Effector memory CD4-positive, alpha-beta T cell (primary cell): ENCODE results near the gene C1orf159.
"Not testable (repeated sequence)": the region's sequence is repeated elsewhere in the genome, so short reads cannot be mapped to it uniquely, and the experiment has no call there.

Experiments used
- DNase-seq, 3 donors: peaks; one replicate each; pipeline ENCODE4 v3.0.0-alpha.2; 2020
- H3K27ac ChIP-seq: 2 replicates; pipeline ENCODE4 v1.7.0; 2013; ENCODE audit warnings: mild to moderate bottlenecking, low read length, moderate library complexity; ENCODE audit not compliant: insufficient read depth, poor library complexity, severe bottlenecking
- H3K27me3 ChIP-seq: replicated peaks from 2 replicates; pipeline ENCODE4 v1.7.0; 2013; ENCODE audit warnings: mild to moderate bottlenecking, low read length; ENCODE audit not compliant: insufficient read depth, control insufficient read depth, poor library complexity, severe bottlenecking
- H3K36me3 ChIP-seq: 2 replicates; pipeline ENCODE4 v1.7.0; 2013; ENCODE audit warnings: mild to moderate bottlenecking, low read length, moderate library complexity; ENCODE audit not compliant: control insufficient read depth, insufficient read depth
- H3K4me1 ChIP-seq: 2 replicates; pipeline ENCODE4 v1.7.0; 2013; ENCODE audit warnings: low read length, mild to moderate bottlenecking; ENCODE audit not compliant: control insufficient read depth, insufficient read depth, poor library complexity, severe bottlenecking
- H3K4me3 ChIP-seq: 2 replicates; pipeline ENCODE4 v1.7.0; 2013; ENCODE audit warnings: low read length, low read depth, mild to moderate bottlenecking; ENCODE audit not compliant: insufficient read depth, poor library complexity, severe bottlenecking
- H3K9me3 ChIP-seq: 2 replicates; pipeline ENCODE4 v1.7.0; 2013; ENCODE audit warnings: mild to moderate bottlenecking, low read length, moderate library complexity; ENCODE audit not compliant: control insufficient read depth

The C1orf159 gene

DNA sequence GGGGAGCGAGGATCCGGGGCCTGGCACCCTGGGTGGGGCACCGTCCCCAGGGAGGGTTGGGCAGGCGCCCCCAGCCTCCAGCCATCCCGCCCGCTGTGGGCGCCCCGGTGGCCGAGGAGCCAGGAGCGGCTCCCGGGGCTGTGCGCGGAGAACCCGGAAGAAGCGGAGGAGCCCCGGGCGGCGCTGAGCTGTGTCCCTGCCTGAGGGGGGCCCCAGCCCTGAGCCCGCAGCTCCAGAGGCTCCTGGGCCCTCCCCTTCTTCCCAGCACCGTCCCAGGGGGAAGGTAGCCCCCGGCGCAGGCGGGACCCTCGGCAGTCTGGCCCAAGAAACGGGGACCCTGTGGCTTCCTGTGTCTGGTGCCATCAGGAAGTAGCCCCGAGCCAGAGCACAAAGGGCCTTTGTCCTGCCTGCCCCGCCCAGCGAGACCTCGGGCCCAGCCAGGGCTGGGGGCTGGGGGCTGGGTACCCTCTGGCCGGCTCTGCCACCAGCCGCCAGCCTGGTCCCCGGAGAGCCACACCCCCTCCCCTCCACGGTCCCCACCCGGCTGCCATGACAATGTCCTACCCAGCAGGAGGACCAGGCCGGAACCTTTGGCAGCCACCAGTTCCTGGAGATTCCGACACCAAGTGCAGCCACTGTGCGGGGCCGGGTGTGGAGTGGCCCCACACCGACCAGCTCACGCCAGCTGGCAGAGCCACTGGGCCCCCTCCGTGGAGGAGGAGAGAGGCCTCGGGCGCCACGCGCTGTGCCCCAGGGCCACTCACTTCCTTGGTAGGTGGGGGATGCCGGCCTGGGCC is 42.2 kb upstream of the C1orf159 start:
- peaks cover 11% of the 10 kb centered on the region for H3K4me1 ChIP-seq
- peak overlapping the region; percentile 74 for H3K27ac ChIP-seq
- peak overlapping the region; percentile 76 for H3K4me3 ChIP-seq
- no peaks in the 10 kb centered on the region for H3K36me3 ChIP-seq
- peak in 1 of 3 donors; percentile 15 for DNase-seq
- no peaks in the 10 kb centered on the region for H3K9me3 ChIP-seq
- no peaks in the 10 kb centered on the region for H3K27me3 ChIP-seq

- H3K4me1 ChIP-seq, result peaks cover 11% of the 10 kb centered on the region
- H3K9me3 ChIP-seq, result no peaks in the 10 kb centered on the region
- peak overlapping the region; percentile 74 for H3K27ac ChIP-seq
- H3K4me3 ChIP-seq, result peak overlapping the region; percentile 76
- no peaks in the 10 kb centered on the region for H3K36me3 ChIP-seq
- DNase-seq, result peak; percentile 43 to 60 (median 51)
- no peaks in the 10 kb centered on the region for H3K27me3 ChIP-seq
Observed at GRCh38 chr1:1157426-1157913, 41.6 kb upstream of the C1orf159 start.

DNA sequence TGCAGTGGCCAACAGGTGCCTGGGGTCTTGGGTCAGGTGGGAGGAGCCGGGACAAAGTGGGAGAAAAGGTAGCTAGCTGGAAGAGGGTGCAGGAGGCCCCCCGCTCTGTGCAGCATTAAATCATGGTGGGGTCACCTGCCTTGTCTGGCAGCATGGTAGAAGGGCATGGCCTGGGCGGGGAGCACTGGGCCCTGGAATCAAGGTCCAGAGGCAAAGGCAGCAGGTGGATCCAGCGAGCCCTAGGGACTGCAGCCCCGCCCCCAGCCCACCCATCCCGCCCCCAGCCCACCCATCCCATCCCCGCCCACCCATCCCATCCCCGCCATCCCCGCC is 41.1 kb upstream of the C1orf159 start:
- Histone ChIP-seq H3K36me3 (no peaks in the 10 kb centered on the region), H3K27ac (no peak overlapping the region), H3K27me3 (no peaks in the 10 kb centered on the region), H3K4me1 (peaks cover 11% of the 10 kb centered on the region), H3K9me3 (no peaks in the 10 kb centered on the region), H3K4me3 (no peak overlapping the region)
- DNase-seq, result no peak

DNA sequence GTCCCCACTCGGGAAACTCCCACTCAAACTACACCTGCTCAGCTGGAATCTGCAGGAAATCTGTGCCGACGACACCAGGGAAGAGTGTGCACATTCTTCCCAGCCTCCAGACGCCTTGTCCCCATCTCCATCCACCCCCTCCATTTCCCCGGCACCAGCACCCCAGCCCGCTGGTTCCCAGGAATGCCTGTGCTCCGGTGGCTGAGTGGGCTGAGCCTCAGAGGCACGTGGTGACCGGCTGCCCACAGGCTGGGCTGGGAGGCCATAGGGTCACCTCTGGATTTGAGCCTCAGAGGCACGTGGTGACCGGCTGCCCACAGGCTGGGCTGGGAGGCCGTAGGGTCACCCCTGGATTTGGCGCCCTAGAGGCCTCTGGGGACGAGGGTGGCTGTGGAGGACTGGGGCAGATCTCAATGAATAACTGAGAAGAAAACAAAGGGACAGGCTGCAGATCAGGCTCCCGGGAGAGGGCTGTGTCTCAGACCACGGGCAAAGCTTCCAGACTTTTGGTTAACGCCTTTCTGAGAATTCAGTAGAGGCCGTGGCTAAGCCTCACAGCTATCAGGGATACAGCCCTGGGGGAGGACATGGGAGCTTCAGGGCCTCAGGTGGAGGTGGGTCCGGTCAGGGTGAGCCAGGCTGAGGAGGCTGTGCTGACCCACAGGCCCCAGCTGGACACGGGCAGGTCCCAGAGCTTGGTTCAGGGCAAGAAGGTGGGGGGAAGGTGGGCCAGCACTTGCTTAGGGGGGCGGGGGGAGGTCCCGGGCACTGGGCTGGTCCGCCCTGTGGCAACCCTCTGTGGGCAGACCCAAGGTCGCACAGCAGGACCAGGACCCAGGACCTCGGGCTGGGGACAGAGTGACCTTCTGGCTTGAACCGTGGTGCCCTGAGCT is 40.5 kb upstream of the C1orf159 start:
- Histone ChIP-seq H3K4me1 (peaks cover 11% of the 10 kb centered on the region), H3K27ac (no peak overlapping the region), H3K27me3 (no peaks in the 10 kb centered on the region), H3K4me3 (no peak overlapping the region), H3K36me3 (no peaks in the 10 kb centered on the region), H3K9me3 (no peaks in the 10 kb centered on the region)
- no peak for DNase-seq

- peaks cover 11% of the 10 kb centered on the region for H3K4me1 ChIP-seq
- no peak overlapping the region for H3K27ac ChIP-seq
- H3K9me3 ChIP-seq, result no peaks in the 10 kb centered on the region
- no peak for DNase-seq
- H3K36me3 ChIP-seq, result no peaks in the 10 kb centered on the region
- H3K27me3 ChIP-seq, result no peaks in the 10 kb centered on the region
- H3K4me3 ChIP-seq, result no peak overlapping the region
Observed at GRCh38 chr1:1155258-1155657, 39.4 kb upstream of the C1orf159 start.

- Histone ChIP-seq H3K9me3 (no peaks in the 10 kb centered on the region), H3K36me3 (no peaks in the 10 kb centered on the region), H3K4me3 (no peak overlapping the region), H3K27ac (no peak overlapping the region), H3K27me3 (no peaks in the 10 kb centered on the region), H3K4me1 (peaks cover 11% of the 10 kb centered on the region)
- no peak for DNase-seq
Observed at GRCh38 chr1:1153874-1154273, 38.0 kb upstream of the C1orf159 start.

DNA sequence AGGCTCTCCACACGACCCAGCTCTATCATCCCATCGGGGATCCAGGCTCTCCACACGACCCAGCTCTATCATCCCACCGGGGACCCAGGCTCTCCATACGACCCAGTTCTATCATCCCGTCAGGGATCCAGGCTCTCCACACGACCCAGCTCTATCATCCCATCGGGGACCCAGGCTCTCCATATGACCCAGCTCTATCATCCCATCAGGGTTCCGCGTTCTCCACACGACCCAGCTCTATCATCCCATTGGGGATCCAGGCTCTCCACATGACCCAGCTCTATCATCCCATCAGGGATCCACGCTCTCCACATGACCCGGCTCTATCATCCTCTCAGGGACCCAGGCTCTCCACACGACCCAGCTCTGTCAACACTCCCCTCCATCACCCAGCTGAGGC is 37.3 kb upstream of the C1orf159 start:
- H3K36me3 ChIP-seq, H3K27me3 ChIP-seq, H3K4me3 ChIP-seq, DNase-seq, H3K4me1 ChIP-seq, H3K27ac ChIP-seq, H3K9me3 ChIP-seq: not testable (repeated sequence)

DNA sequence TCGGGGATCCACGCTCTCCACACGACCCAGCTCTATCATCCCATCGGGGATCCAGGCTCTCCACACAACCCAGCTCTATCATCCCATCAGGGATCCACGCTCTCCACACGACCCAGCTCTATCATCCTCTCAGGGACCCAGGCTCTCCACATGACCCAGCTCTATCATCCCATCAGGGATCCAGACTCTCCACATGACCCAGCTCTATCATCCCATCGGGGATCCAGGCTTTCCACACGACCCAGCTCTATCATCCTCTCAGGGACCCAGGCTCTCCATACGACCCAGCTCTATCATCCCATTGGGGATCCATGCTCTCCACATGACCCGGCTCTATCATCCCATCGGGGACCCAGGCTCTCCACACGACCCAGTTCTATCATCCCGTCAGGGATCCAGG is 36.5 kb upstream of the C1orf159 start:
- not testable (repeated sequence) for H3K4me3 ChIP-seq, H3K27ac ChIP-seq, H3K9me3 ChIP-seq, H3K27me3 ChIP-seq, H3K36me3 ChIP-seq, H3K4me1 ChIP-seq, DNase-seq

DNA sequence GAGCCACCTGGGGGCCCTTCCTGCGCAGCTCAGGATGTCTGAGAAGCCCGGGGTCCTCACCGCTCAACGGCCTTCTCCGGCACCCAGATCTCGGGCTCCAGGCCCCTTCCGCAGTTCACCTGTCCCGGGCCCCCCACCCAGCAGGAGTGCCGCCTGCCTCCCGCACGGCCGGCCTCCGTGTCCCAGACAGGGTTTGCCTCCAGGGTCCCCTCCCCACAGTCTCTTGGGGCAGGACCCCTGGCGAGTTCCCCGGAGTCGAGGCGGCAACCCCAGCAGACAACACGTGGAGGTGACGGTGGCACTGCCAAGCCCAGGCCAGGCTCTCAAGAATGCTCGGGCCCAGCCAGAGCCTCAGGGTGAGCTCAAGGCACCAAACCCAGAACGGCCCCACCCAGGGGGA is 35.4 kb upstream of the C1orf159 start:
- no peaks in the 10 kb centered on the region for H3K27me3 ChIP-seq
- H3K4me3 ChIP-seq, result no peak overlapping the region
- H3K4me1 ChIP-seq, result no peaks in the 10 kb centered on the region
- H3K9me3 ChIP-seq, result no peaks in the 10 kb centered on the region
- no peak overlapping the region for H3K27ac ChIP-seq
- no peak for DNase-seq
- H3K36me3 ChIP-seq, result no peaks in the 10 kb centered on the region

GRCh38 chr1:1150100-1150499 is 34.2 kb upstream of the C1orf159 start:
- Histone ChIP-seq H3K27me3 (no peaks in the 10 kb centered on the region), H3K27ac (no peak overlapping the region), H3K9me3 (no peaks in the 10 kb centered on the region), H3K36me3 (no peaks in the 10 kb centered on the region), H3K4me3 (no peak overlapping the region), H3K4me1 (peaks cover 3% of the 10 kb centered on the region)
- no peak for DNase-seq
